ENCODE measurements around the gene EEIG1. TPM values are rescaled to one million over a fixed set of nuclear protein-coding genes. Genes with fewer than 3 reads are reported as not detected.

The EEIG1 gene
- total and polyA plus RNA-seq, 9 donors = 5.1 to 23.5 (median 16.0) TPM

DNA sequence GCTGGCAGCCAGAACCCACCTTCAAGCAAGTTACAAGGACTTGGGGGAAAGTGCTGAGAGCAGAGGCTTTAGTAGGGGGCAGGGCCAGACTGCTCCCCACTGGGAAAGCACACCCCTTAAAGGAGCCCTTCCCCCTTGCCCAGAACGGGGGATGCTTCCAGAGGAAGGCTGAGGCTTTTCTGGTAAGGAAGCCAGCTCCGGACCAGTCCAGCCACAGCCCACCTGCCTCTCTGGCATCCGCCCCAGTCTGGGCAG, 38.9 kb downstream of the EEIG1 start:
- DNase-seq = no peak
- no peak overlapping the region for H3K4me3 ChIP-seq (ENCODE audit: low read length)
- peaks cover 50% of the 10 kb centered on the region for H3K4me1 ChIP-seq (ENCODE audit: control insufficient read depth, insufficient read depth, low read length)
- H3K27ac ChIP-seq (ENCODE audit: low read length) = no peak overlapping the region
- H3K9me3 ChIP-seq (replicated peaks; ENCODE audit: control insufficient read depth, low read depth, low read length) = no peaks in the 10 kb centered on the region
- H3K36me3 ChIP-seq (ENCODE audit: control insufficient read depth, insufficient read depth, low read length) = peaks cover 58% of the 10 kb centered on the region
- H3K27me3 ChIP-seq (ENCODE audit: control insufficient read depth, insufficient read depth, low read length) = no peaks in the 10 kb centered on the region
- 79% methylated on average over 2 of the region's 3 CpGs for WGBS (ENCODE audit: insufficient coverage)

DNA sequence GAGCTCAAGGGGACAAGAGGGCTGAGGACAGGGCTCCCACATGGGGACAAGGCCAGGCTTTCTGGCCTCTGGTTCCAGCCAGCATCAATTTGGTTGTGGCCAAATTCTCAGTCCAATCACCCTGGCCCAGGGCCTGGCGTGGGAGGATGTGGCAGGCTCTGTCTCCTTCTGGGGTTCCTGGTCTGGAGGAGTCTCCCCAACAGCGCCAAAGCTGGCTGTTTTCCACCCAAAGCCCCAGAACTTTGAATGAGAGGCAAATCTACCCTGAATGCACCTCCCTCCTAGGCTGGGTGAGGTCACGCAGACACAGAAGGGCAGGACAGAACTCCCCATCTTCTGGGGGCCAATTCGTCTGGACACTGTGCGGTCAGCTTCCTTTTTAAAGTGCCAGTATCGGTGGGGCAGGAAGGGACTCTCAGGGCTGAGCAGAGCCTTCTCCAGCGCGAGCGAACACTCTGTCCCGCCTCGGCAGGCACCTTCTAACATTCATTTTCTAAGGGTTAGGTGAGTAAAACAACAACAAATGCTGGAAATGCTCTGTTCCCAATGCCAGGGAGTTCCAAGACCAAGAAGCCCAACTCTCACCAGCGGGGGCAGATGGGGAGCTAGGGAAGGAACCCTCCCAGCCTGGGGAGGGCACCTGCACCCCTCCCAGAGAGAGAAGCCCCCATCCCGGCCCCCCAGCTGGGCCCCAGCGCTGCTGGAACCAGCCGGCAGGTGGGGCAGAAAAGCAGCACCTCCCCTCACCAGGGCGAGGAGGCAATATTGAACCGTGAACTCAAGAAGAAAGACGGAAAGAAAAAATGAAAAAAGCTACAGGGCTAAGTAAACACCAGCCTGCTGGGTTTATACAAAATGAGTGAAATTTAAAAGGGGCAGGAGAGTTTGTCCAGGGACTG, 39.5 kb downstream of the EEIG1 start:
- WGBS (ENCODE audit: insufficient coverage) = 86% methylated on average over 6 of the region's 18 CpGs
- no peaks in the 10 kb centered on the region for H3K9me3 ChIP-seq (replicated peaks; ENCODE audit: control insufficient read depth, low read depth, low read length)
- no peak for DNase-seq
- no peak overlapping the region for H3K27ac ChIP-seq (ENCODE audit: low read length)
- H3K27me3 ChIP-seq (ENCODE audit: control insufficient read depth, insufficient read depth, low read length) = no peaks in the 10 kb centered on the region
- no peak overlapping the region for H3K4me3 ChIP-seq (ENCODE audit: low read length)
- H3K36me3 ChIP-seq (ENCODE audit: control insufficient read depth, insufficient read depth, low read length) = peaks cover 55% of the 10 kb centered on the region
- H3K4me1 ChIP-seq (ENCODE audit: control insufficient read depth, insufficient read depth, low read length) = peaks cover 50% of the 10 kb centered on the region

DNA sequence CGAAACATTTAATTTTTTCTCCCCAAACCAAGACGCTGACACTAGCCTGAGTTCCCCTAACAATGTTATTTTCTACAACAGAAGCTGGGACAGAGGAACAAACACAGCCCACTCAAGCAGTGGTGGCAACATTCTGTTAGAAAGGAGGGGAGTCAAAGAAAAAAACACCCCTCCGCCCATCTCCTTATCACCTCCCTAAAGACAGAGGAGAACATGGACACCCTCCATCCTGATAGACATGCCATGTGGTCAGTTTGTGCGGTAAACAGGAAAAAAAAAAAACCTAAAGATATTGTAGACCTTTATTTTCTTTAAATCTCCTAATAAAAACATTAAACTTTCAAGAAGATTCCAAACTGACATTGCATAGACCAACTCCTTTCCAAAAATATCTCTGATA, 40.2 kb downstream of the EEIG1 start:
- no peaks in the 10 kb centered on the region for H3K27me3 ChIP-seq (ENCODE audit: control insufficient read depth, insufficient read depth, low read length)
- WGBS (ENCODE audit: insufficient coverage) = no CpG with 5 or more reads among the region's 4 CpGs
- H3K27ac ChIP-seq (ENCODE audit: low read length) = no peak overlapping the region
- H3K36me3 ChIP-seq (ENCODE audit: control insufficient read depth, insufficient read depth, low read length) = peaks cover 56% of the 10 kb centered on the region
- DNase-seq = no peak
- H3K4me1 ChIP-seq (ENCODE audit: control insufficient read depth, insufficient read depth, low read length) = peaks cover 49% of the 10 kb centered on the region
- H3K4me3 ChIP-seq (ENCODE audit: low read length) = no peak overlapping the region
- H3K9me3 ChIP-seq (replicated peaks; ENCODE audit: control insufficient read depth, low read depth, low read length) = no peaks in the 10 kb centered on the region

- Histone ChIP-seq H3K36me3 (ENCODE audit: control insufficient read depth, insufficient read depth, low read length) (peaks cover 49% of the 10 kb centered on the region), H3K9me3 (replicated peaks; ENCODE audit: control insufficient read depth, low read depth, low read length) (no peaks in the 10 kb centered on the region), H3K27me3 (ENCODE audit: control insufficient read depth, insufficient read depth, low read length) (no peaks in the 10 kb centered on the region), H3K4me1 (ENCODE audit: control insufficient read depth, insufficient read depth, low read length) (peaks cover 43% of the 10 kb centered on the region), H3K4me3 (ENCODE audit: low read length) (peak overlapping the region; percentile 91), H3K27ac (ENCODE audit: low read length) (peak overlapping the region; percentile 76)
- DNase-seq = peak; percentile 69
- 23% methylated on average over 10 of the region's 25 CpGs for WGBS (ENCODE audit: insufficient coverage)
Measured at GRCh38 chr9:127938298-127938690, 42.5 kb downstream of the EEIG1 start.

DNA sequence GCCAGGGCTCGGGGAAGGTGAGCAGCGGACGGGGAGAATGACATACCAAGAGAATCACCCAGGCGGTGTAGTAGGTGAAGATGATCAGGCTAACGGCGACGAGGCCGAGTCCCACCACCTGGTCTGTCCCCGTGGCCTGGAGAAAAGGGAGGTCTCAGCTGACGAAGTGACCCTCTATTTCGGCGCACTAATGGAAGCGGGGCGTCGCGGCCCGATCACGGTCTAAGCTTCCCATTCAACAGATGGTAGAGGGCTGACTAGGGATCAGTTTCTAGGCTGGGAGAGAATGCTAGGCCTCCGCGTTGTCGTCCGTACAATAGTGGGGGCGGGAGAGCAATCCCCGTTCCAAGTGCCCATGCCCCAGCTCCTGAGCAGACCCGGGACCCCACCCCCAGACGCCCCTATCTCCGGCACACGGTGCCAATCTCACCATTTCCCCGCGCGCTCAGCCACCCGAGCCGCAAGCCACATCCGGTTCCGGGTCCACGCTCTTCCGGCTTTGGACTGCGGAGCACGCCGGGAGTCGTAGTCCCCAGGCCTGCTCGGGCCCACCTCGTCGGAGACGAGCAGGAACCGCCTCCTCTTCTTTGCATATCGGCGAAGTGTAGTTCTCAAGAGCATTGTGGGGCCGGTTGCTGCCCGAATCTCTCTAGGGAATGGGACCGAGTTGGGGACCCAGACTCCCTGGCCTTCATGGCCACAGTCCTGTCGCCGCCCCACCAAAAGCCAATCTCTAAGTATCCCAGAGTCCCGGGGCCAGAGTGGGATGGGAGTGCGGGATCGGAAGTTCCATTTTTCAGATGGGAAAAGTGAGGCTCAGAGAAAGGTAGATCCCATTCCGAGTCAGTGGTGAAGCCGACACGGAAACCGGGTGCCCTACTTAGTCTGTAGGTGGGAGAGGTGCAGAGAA, 43.1 kb downstream of the EEIG1 start, which contains the start of gene DPM2:
DPM2 (minus strand) TSS at position 467 of the 910 bp plus-strand sequence; CDS start at position 433, 34 bp downstream.
- Histone ChIP-seq H3K36me3 (ENCODE audit: control insufficient read depth, insufficient read depth, low read length) (peaks cover 42% of the 10 kb centered on the region), H3K4me3 (ENCODE audit: low read length) (peak within 1 kb of the TSS; percentile 91), H3K4me1 (ENCODE audit: control insufficient read depth, insufficient read depth, low read length) (peaks cover 37% of the 10 kb centered on the region), H3K9me3 (replicated peaks; ENCODE audit: control insufficient read depth, low read depth, low read length) (no peaks in the 10 kb centered on the region), H3K27me3 (ENCODE audit: control insufficient read depth, insufficient read depth, low read length) (no peaks in the 10 kb centered on the region), H3K27ac (ENCODE audit: low read length) (peak within 1 kb of the TSS; percentile 76)
- WGBS (ENCODE audit: insufficient coverage) = under 1% methylated on average over 52 of the region's 60 CpGs
- DNase-seq = peak; percentile 95

DNA sequence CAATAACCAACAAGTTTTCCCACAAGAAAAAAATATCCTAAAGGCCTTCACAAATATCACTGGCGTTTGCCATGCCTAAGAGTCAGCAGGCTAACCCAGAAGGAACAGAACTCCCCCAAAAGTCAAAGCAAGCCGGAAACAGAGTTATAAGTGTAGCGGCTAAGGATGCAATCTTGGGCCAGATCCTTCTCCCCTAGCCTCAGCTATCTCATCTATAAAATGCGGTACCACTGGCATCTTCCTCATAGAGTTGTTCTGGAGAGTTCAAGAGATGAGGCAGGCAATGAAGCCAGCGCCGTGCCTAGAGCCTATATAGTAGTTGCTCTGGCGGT, 43.8 kb downstream of the EEIG1 start:
- Histone ChIP-seq H3K4me1 (ENCODE audit: control insufficient read depth, insufficient read depth, low read length) (peaks cover 31% of the 10 kb centered on the region), H3K36me3 (ENCODE audit: control insufficient read depth, insufficient read depth, low read length) (peaks cover 36% of the 10 kb centered on the region), H3K27me3 (ENCODE audit: control insufficient read depth, insufficient read depth, low read length) (no peaks in the 10 kb centered on the region), H3K27ac (ENCODE audit: low read length) (no peak overlapping the region), H3K4me3 (ENCODE audit: low read length) (peak overlapping the region; percentile 91), H3K9me3 (replicated peaks; ENCODE audit: control insufficient read depth, low read depth, low read length) (no peaks in the 10 kb centered on the region)
- 0% methylated on average over 3 of the region's 7 CpGs for WGBS (ENCODE audit: insufficient coverage)
- DNase-seq = no peak

GRCh38 chr9:127936347-127936852, 44.4 kb downstream of the EEIG1 start:
- WGBS (ENCODE audit: insufficient coverage) = 90% methylated on average over 7 of the region's 14 CpGs
- no peaks in the 10 kb centered on the region for H3K27me3 ChIP-seq (ENCODE audit: control insufficient read depth, insufficient read depth, low read length)
- peaks cover 32% of the 10 kb centered on the region for H3K36me3 ChIP-seq (ENCODE audit: control insufficient read depth, insufficient read depth, low read length)
- peaks cover 28% of the 10 kb centered on the region for H3K4me1 ChIP-seq (ENCODE audit: control insufficient read depth, insufficient read depth, low read length)
- DNase-seq = no peak
- H3K27ac ChIP-seq (ENCODE audit: low read length) = no peak overlapping the region
- H3K4me3 ChIP-seq (ENCODE audit: low read length) = peak overlapping the region; percentile 91
- no peaks in the 10 kb centered on the region for H3K9me3 ChIP-seq (replicated peaks; ENCODE audit: control insufficient read depth, low read depth, low read length)

DNA sequence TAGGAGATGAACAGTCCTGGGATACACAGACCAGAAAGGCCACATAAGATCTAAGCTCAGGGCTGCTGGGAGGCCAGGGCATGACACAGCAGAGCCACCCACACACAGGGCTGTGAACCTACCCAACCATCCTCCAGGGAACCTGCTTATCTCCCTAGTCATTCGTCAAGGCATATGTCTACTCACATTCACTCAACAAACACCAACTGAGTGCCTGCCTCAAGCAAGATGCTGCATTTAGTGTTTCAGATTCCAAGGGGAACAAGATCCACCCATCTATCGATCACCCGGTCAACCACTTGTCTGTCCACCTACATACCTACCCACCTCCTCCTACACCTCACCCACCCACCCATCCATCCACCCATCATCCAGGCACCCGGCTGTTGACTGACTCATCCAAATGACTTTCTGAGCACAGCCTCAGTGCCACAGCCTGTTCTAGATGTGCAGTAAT, 45.0 kb downstream of the EEIG1 start:
- no peak overlapping the region for H3K4me3 ChIP-seq (ENCODE audit: low read length)

GRCh38 chr9:127934986-127935385, 45.8 kb downstream of the EEIG1 start:
- no peak for DNase-seq
- peaks cover under 1% of the 10 kb centered on the region for H3K27me3 ChIP-seq (ENCODE audit: control insufficient read depth, insufficient read depth, low read length)
- peaks cover 38% of the 10 kb centered on the region for H3K4me1 ChIP-seq (ENCODE audit: control insufficient read depth, insufficient read depth, low read length)
- H3K36me3 ChIP-seq (ENCODE audit: control insufficient read depth, insufficient read depth, low read length) = peaks cover 23% of the 10 kb centered on the region
- no peaks in the 10 kb centered on the region for H3K9me3 ChIP-seq (replicated peaks; ENCODE audit: control insufficient read depth, low read depth, low read length)
- no peak overlapping the region for H3K27ac ChIP-seq (ENCODE audit: low read length)
- 64% methylated on average over 11 of the region's 11 CpGs for WGBS (ENCODE audit: insufficient coverage)
- H3K4me3 ChIP-seq (ENCODE audit: low read length) = no peak overlapping the region

More for the DNA sequence above, 45.0 kb downstream of the EEIG1 start:
- WGBS (ENCODE audit: insufficient coverage) = 74% methylated on average over 3 of the region's 4 CpGs
- Histone ChIP-seq H3K36me3 (ENCODE audit: control insufficient read depth, insufficient read depth, low read length) (peaks cover 26% of the 10 kb centered on the region), H3K27ac (ENCODE audit: low read length) (no peak overlapping the region), H3K27me3 (ENCODE audit: control insufficient read depth, insufficient read depth, low read length) (no peaks in the 10 kb centered on the region), H3K4me1 (ENCODE audit: control insufficient read depth, insufficient read depth, low read length) (peaks cover 33% of the 10 kb centered on the region), H3K9me3 (replicated peaks; ENCODE audit: control insufficient read depth, low read depth, low read length) (no peaks in the 10 kb centered on the region)
- DNase-seq = no peak

- WGBS (ENCODE audit: insufficient coverage) = 90% methylated on average over 4 of the region's 4 CpGs
- Histone ChIP-seq H3K4me3 (ENCODE audit: low read length) (no peak overlapping the region), H3K27me3 (ENCODE audit: control insufficient read depth, insufficient read depth, low read length) (peaks cover 7% of the 10 kb centered on the region), H3K4me1 (ENCODE audit: control insufficient read depth, insufficient read depth, low read length) (peaks cover 38% of the 10 kb centered on the region), H3K9me3 (replicated peaks; ENCODE audit: control insufficient read depth, low read depth, low read length) (no peaks in the 10 kb centered on the region), H3K27ac (ENCODE audit: low read length) (no peak overlapping the region), H3K36me3 (ENCODE audit: control insufficient read depth, insufficient read depth, low read length) (peaks cover 20% of the 10 kb centered on the region)
- DNase-seq = no peak
Measured at GRCh38 chr9:127934248-127934647, 46.5 kb downstream of the EEIG1 start.
